ENCODE data around the gene RARB.

Gene RARB

DNA sequence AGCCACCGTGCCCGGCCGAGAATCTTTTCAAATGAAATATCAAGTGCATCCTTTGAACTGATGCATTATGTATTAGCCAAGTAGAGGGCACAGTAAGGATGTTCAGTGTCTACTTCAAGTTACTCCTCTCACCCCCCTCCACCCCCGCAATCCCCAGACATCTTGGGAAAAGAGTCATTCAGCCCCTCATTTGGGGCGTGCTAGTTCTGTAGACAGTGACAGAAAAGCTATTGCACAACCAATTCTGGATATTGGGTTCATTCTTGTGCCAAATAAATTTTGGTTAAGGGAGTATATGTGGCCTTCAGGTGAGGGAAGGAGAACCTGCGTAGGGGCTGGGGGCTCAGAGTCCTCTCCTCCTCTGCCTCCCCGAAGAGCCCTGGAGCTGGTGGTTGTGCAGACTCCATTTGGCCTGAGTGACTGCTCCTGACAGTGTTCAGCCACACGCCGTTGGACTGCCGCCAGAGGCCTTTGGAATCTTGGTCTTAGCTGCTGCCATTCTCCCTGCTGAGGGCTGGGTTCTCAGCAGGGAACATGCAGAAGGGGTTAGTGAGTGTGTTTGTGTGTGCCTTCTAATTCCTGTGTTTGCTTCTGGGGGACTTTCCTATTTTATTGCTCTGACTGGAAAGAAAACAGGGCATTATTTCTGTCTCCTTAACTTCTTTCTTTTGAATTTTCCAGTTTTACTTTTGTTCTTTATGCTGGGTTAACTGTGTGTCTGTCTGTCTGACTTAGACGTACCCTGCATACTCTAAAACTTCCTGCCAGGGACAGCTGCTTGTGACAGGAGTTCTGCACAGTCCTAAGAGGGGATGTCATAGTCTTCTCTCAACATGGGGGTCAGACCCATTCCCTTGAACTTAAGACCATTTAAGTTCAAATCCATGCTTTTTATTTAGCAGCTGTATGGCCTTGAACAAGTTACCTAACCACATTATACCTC is 21.0 kb downstream of the RARB start:
- DNase-seq, result peak in 1 of 2 experiments; percentile 19

DNA sequence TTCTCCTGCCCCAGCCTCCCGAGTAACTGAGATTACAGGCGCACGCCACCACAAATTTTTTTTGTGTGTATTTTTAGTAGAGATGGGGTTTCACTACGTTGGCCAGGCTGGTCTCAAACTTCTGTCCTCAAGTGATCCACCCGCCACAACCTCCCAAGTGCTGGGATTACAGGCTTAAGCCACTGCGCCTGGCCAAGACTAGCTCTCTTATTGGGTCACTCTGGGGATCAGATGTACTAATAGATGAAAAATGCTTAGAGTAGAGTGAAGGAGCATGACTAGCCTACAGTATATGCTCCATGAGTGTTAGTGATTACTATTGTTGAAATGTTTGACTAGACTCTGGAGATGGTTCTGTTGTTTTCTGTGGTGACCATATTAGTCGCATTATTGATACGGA is 21.8 kb downstream of the RARB start:
- no peak for DNase-seq

DNA sequence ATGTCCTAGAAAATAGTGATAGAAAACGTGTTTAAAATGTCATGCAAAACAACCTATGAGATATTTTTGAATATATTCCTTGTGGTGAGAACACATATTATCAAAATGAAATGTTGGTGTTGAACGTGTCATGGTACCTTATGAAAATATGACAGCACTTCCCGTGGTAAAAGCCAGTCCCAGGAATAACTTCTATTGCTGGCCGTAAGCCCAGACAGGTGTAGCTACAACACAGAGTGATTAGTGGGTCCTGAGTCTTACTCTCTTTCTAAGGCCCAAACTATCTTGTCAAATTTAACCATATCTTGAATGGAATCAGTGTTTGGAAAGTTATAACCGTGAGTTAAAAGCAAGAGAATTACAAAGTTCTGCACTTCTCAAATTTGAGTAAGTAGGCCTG is 24.1 kb downstream of the RARB start:
- no peak for DNase-seq

DNA sequence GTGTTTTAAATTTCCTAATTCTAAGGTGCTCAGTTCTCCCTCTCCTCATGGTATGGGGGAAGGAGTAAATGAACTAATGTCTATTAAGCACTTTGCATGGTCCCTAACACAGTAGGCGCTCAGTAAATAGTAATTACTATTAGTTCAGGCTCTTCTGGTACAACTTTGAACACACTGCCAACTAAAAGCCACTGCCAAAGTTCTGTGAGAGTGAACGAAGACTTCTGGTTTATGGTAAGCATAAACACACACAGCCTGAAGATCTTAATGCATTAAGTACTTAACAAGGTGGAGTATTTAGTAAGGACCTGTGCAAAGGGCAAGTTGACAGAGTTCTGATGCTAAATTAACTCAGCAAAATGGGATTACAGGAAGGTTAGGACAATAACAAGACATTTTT is 24.7 kb downstream of the RARB start:
- no peak for DNase-seq

DNA sequence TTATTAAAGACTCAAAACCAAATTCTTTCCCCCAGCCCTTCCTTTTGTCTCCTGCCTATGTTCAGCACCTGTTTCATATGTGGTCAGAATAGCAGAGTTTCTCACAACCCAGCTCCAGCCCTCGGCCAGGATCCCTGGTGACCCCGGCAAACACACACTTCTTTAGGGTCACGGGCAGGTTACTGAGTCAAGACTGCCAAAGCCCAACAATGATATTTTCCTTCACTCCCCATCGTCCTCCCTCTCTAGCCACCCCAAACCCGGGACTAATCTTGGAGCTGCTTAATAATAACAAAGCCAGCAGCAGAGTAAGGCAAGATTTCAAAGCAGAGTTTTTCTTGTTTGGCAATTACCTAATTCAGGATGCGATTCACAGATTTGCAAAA is 25.5 kb downstream of the RARB start:
- no peak for DNase-seq

DNA sequence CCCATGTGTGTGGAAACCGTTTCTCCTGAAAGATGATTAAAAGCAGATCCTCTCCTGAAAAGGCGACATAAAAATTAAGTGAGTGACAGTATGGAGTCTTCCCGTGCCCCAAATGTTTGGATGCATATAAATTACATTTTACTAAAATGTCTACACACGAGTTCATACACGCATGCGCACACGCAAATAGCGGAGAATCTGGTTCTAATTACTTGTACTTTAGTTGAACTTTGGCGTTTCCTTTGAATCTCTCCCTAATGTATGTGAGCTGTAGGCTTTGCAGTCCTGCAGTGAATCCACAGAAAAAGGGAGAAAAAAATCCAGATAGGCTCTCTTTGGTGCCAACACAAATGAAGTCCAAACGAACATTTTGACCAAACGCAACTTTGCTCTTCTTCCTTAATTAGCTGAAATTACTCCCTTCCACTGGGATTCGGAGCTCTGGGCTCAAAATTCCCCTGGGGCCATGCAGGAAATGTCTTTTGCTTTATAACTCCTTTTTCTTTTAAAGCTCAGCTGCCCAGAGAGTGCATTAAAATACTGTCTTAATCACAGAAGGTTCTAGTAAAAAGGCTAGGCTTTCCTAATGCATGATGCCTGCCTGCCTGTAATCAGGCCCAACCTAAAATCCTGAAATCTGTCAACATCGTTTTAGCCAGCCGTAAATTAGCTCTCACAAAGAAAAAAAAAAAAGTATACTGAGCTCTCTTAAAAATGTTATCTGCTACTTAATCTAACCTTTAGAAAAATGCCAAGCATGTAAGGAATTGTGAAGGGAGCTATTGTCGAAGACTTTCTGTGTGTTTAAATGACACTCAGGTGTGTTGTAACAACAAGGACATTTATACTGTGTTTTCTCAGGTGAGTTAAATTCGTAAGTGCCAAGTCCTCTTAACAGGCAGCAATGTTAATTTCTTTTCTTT is 26.2 kb downstream of the RARB start:
- DNase-seq, result no peak

DNA sequence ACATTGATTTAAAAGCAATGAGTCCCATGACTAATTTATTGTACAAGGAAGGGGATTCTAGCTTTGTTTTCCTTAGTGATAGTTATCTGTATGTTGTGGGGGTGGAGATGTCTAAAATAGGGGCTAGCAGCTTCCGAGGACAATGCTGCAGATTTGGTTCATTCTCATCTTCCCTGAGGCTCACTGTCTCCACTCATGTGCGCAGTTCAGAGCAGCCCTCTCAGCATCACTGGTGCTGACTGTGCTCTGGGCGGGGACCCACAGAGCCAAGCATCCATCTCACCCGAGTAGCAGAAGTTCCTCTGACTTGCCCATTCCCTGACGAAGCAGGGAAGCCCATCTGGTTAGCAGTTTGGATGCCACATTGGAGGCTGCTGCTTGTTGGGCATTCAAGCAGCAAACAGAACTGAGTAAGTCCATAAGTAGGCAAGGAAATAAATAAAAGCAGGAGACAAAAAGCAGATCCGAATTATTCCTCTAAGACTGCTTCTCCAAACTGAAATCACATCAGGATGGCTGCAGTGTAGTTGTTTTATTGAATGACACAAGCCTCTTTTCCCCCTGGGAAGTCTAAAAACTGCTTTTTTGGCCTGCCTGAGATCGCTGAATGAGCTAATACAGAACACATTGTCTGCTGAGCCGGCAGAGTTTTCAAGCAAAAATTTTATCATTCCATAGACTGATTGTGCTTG is 27.5 kb downstream of the RARB start:
- DNase-seq, result no peak

DNA sequence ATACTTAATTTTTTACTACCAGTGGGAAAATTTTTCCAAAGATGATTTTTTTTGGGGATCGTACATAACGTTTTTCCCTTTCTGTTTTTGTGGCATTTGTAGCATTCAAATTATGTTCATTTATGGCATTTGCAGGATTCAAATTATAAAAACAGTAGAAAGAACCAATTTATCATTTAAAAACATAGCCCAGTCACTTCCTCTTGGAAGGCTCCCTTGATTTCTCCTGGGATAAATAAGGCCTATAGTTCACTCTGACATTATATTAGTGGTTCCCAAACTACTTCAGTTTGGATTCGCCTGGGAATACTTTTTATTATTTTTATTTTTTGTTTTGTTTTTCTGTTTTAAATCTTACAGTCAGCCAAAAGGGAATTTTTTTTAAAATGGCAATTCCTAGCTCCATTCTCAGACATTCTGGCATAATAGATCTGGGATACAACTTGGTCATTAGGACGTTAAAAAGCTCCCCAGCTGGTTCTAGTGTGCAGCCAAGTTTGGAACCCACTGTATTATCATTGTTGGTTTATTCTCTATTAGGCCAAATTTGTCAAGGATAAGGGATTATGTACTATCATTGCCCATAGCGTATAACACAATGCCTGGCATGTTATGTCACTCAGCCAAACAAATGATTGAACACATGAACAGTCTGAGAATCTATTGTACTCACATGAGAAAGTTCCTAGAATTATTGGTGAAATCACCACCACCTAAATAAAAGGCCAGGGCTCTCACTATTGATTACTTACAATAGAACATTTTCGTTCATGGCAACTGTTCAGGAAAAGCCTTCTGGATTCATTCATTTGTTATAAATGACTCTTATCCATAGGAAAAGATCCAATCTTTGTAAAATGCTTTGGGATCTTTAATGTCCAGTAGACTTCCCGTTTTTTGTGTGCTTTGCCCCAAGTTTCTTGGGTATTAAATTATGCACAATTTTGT is 28.9 kb downstream of the RARB start:
- no peak for DNase-seq

DNA sequence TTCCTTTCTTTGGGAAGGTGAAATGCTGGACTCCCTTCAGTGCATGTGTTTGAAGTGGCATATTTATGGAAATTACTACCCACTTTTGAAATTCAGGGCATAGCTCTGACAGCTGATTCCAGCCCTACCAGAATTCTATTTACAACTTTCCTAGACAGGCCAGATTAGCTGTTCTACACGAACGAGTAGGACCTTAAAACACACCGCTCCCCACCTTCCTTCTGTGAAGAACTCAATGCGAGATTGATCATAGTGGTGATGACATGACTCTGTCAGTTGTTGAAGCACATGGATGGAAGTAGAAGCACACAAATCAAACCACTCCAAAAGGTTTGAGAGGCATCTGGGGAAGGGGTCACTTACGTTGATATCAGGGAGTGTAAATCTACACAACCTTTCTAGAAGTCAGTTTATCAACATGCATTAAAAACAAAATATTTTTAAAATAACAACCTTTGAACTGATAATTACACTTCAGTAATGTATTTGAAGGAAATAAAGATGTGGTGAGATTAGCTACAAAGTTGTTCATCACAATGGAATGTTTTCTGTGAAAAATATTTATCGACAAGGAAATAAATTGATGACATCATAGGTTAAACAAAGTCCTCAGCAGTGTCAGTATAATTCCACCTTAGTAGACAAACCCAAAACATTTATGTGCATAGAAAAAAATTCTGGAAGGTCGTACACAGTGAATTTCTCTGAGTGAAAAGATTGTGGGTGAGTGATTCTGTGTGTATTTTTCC is 29.8 kb downstream of the RARB start:
- DNase-seq, result no peak

DNA sequence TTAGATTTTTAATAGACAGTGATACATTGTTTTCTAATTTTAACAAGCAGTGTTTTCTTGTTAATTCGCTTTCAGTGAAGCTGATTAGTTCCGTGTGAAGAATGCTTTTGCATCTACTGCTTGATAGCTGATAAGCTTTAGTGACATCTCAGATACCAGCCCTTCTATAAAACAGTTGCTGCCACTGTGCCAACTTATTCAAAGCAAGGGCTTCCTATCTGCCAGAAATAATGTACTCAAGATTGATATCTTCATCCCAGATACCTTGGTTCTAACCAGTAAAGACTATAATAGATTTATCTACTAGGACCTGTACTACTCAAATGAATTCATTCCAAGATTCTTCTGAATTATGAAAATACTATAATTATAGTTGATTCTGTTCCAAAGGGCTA is 30.4 kb downstream of the RARB start:
- no peak for DNase-seq

DNA sequence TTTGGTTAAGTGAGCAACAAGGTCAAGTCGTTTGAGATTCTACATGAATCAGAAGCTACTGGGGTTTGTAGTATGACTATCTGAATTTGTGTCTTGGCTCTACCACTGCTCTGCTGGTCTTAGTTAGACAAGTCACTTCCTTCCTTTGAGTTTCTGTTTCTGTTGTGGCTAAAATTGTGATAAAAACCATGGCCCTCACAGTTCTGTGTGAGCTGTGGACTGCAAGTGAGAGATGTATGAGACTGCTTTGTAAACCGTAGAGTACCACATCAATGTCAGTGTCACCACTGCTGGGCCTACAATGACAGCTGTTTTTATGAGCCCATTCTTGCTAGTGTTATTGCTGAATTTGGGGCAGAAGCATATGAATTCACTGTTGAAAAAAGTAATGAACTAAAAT is 32.7 kb downstream of the RARB start:
- DNase-seq, result no peak

DNA sequence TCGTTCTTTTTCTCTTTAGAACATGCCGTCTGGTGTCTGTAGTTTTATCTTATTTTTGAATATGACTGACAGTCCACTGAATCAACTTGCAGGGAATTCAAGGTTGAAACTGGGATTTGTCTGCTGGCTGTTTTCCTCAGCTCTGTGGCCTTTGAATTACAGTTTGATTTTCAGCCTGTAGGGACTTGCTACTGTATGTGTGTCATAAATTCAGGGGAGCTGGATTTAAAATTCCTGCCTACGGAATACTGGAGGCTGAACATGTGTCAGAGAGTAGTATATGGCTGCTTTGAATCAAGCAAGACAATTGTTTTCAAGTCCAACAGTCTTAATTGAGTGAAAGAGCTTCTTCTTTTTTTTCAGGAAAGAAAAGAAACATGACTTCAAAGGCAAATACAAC is 33.9 kb downstream of the RARB start:
- no peak for DNase-seq

DNA sequence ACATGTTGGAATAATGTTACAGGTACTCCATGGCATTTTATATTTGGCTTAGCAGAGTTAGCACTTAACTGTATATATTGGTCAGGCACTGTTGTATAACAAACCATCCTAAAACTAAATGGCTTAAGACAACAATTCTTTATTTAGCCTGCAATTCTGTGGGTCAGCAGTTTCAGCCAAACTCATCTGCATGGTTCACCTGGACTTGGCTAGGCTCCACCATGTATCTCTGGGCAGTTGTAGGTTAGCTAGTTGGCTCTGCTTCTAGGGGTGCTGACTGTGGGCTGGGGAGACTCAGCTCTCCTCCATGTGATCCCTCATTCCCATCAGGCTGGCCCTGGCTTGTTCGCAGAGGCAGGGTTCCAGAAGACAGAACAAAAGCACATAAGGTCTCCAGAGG is 34.4 kb downstream of the RARB start:
- DNase-seq, result no peak

DNA sequence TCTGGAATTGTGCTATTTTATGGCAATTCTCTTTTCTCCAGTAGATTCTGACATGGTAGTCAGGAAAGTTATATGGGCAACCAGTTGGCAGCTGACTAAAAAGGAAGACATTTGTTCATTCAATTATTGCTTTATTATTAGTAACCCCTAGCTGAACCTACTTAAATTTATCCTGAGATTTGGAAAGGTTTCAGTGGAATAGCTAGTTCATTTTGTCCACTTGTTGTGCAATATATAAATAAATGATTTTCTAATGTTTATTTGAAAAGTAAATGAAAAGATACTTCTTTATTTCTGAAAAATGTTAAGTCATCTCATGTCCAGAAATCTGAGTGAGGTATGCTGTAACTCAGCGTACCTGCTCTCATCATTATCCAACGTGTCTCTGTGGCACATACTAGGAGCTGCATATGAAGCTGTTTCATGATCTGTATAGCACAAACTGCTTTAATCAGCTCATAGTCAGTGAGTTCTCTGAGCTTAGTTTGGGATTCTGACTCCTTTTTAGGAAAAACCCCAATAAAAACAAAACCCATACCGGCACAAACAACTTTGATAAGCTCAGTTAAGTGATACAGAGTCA is 35.9 kb downstream of the RARB start:
- DNase-seq, result no peak

DNA sequence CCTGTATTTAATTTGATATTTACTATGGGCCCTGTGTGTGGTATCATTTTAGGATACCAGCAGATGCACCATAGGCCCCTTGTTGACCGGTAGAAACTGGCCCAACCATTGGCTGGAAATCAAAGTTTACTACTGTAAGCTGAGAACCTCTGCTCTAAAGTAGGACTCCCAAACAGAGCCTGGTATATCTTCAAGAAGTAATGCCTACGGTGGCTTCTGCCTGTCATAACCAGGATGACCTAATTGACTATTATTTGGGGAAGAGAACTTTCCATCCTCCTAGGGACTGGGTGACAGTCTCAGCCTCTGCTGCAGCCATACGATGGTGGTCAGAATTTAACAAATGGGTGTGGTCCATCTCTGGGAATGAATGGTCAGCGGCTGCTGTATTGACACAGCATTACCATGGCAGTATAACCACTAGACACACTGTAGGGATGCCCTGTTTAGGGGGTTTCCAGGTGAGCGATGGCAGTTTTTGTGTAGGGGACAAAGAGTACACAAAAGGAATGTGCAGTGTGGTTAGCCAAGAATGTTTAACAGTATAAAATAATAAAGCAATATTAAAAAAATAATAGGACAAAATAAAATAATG is 37.3 kb downstream of the RARB start:
- no peak for DNase-seq

DNA sequence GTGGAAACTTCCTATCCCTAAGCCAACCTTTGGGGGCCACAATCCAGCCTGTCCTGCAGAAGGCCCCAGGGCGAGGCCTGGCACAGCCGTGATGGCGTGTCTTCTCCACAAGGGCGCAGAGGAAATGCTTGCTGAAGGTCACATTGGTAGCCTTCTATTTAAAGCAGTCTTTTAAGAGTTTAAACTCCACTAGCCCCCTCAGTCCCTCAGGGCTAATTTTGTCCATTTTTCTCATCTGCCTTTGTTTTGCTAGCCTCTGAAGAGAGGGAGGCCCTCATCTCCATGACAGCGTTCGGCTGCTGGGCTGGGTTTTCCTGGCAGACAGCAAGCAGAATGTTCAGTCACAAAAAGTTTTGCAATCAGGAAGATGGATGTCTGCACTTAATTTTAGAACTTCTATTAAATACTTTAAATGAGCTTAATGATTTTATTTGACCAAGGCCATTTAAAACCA is 40.8 kb downstream of the RARB start:
- no peak for DNase-seq

DNA sequence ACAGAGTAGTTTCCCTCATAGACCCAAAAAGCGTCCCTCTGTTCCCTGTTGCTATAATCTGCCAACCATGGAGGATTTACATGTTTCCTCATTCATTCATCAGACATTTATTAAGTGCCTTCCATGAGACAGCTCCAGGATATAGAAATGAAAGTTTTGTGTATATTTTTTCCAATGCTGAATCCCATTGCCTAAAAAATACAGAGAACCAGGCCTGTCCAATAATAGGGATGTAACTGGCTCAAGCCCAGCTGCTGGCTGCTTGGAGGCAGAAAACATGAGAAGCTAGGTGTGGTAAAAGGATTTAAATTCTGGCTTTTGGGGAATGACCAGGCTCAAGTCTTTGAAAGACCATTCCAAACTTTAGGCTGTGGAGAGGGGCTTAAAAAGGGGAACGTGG is 41.5 kb downstream of the RARB start:
- DNase-seq, result no peak

DNA sequence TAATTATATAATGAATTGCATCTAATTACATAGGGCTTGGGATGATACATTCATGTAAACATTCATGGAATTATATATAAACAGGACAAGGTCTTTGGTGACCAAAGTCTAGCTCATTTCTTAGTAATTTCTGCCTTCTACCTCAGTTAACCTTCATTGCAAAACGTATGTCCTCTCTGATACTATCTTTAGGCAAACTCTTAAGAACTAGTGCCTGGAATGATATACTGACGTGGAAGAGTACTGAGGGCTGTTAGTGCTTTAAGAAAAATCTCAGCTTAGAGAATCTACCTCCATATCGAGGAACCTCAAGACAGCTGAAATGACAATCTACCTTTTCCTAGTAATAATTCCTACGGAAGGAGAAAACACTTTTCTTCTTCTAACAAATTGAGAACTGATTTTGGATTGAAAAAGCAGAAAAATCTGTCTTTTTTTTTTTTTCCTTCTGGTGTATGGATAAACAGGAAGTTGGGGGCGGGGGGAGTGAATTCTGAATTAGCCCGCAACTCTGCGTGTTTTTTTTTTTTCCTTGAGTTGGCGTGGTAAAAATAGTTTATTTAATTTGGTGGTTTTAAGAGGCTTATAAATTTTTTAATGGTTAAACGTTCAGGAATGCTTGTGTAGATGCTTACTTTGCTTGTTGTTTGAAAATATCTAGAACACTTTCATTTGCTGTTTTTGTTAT is 43.2 kb downstream of the RARB start:
- DNase-seq, result no peak

DNA sequence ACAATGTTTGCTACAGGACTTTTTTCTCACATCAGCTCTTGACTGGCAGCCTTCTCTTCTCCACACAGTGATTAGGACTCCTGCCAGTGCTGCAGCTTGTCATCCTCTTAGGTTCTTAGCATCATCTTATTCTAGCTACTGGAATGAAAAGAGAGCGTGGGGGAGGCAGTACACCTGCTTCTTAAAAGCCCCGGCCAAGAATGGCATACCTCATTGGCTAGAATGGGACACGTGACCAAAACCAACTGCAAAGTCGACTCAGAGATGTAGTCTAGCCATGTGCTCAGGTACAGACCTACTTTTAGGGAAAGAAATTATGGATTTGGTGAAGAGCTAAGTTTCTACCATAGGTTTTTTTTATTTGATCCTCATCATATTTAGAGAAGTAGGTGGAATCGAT is 44.1 kb downstream of the RARB start:
- DNase-seq, result no peak

DNA sequence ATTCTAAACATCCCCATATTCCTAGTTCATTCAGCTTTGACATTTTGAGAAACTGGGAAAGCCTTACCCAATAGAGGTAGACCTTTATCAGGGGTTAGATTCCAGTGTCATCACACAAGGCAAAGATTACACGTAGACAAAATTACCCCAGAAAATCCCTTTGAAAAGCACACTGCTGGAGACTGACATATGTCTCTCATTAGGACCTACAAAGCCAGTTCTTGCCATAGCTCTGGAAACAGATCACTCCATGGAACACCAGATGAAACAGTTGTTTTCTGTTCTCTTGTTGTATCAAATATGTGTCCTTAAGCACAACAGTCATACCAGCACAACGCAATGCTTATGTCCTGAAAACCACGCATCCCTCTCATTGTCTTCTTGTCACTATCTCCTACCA is 44.7 kb downstream of the RARB start:
- DNase-seq, result no peak

All from NCI-H187 (cell line).